Panc1 (cell line): ENCODE results near the gene RPS6KA3. TPM values are rescaled to one million over a fixed set of nuclear protein-coding genes. Genes with fewer than 3 reads are reported as not detected.

ENCODE experiments used
- ATAC-seq: fragments of 200-7000 bp; cut with Tn5 transposase; 2 replicates; pipeline ENCODE4 v1.9.1; 2020; ENCODE audit warnings: mild to moderate bottlenecking, moderate library complexity
- BruUV-seq: library from RNA; stranded (reverse); fragments of 400-500 nt; replicated peaks from 2 replicates; lab custom pipeline; 2021; lab: Mats Ljungman, UMichigan
- CTCF ChIA-PET: fragments of 300-600 bp; sonication (Branson Sonifier 250); formaldehyde crosslinking; loops from one replicate; lab custom pipeline; 2022; ENCODE audit warnings: antibody characterized with exemption; lab: Charles Lee
- POLR2A ChIA-PET: fragments of 300-600 bp; sonication (Branson Sonifier 250); formaldehyde crosslinking; loops from one replicate; lab custom pipeline; 2022; ENCODE audit warnings: antibody characterized with exemption; lab: Charles Lee
- DNase-seq: peaks from one replicate; pipeline ENCODE4 v3.0.0-alpha.2; 2010; ENCODE audit warnings: low read depth, low spot score
- H3K27ac ChIP-seq: 2 replicates; pipeline ENCODE4 v1.5.1; 2011; ENCODE audit warnings: mild to moderate bottlenecking, low read length, inconsistent platforms
- H3K27me3 ChIP-seq: fragments of 200-500 bp; sonication (Bioruptor generic); 2 replicates; pipeline ENCODE4 v1.6.0; 2014; ENCODE audit warnings: low read length, inconsistent platforms; ENCODE audit not compliant: control insufficient read depth, insufficient read depth
- H3K36me3 ChIP-seq: fragments of 200-500 bp; sonication (Bioruptor generic); 2 replicates; pipeline ENCODE4 v1.5.1; 2014; ENCODE audit warnings: inconsistent platforms, mild to moderate bottlenecking, low read length, moderate library complexity; ENCODE audit not compliant: control insufficient read depth, insufficient read depth
- H3K4me1 ChIP-seq: 2 replicates; pipeline ENCODE4 v1.5.1; 2011; ENCODE audit warnings: inconsistent platforms, mild to moderate bottlenecking, low read length, moderate library complexity; ENCODE audit not compliant: control insufficient read depth, insufficient read depth
- H3K4me3 ChIP-seq, 2 experiments: 2 replicates each; pipeline ENCODE4 v1.5.1; 2011 to 2012; ENCODE audit warnings: low read depth in 2 of 2, low read length in 2 of 2, mild to moderate bottlenecking in 2 of 2, inconsistent platforms in 1 of 2, moderate library complexity in 1 of 2
- H3K9me3 ChIP-seq: fragments of 200-500 bp; sonication (Bioruptor generic); 2 replicates; pipeline ENCODE4 v1.5.1; 2014; ENCODE audit warnings: low read depth, mild to moderate bottlenecking, inconsistent platforms, low read length, moderate library complexity; ENCODE audit not compliant: control insufficient read depth, insufficient read depth
- CTCF ChIP-seq: fragments of 450-650 bp; IDR thresholded peaks from 2 replicates; pipeline ENCODE4 v1.5.1; 2017; ENCODE audit warnings: mild to moderate bottlenecking
- POLR2AphosphoS5 ChIP-seq: IDR thresholded peaks from 2 replicates; pipeline ENCODE4 v1.6.1; 2012; ENCODE audit warnings: mild to moderate bottlenecking, low read depth, low read length, moderate library complexity
- SIN3A ChIP-seq: IDR thresholded peaks from 2 replicates; pipeline ENCODE4 v1.6.1; 2012; ENCODE audit warnings: low read depth, mild to moderate bottlenecking, low read length, moderate library complexity, borderline replicate concordance; ENCODE audit not compliant: insufficient read depth
- TCF7L2 ChIP-seq: IDR thresholded peaks from 2 replicates; pipeline ENCODE4 v1.6.1; 2011; ENCODE audit warnings: mild to moderate bottlenecking, low read depth, low read length, inconsistent platforms
- in situ Hi-C: cut with HindIII; loops from 2 replicates; pipeline ENCODE4 v1.10.0; 2016; ENCODE audit warnings: low sequenced_read_pairs, low pct_unique_long_range_greater_than_20kb
- intact Hi-C: fragments of 100-400 bp; cut with micrococcal nuclease; formaldehyde crosslinking; loops from one replicate; pipeline ENCODE4 v1.10.0; 2022; ENCODE audit not compliant: unreplicated experiment
- total RNA-seq: library from RNA; stranded (reverse); gene quantifications from one replicate; pipeline ENCODE4 v1.2.1, GENCODE V29; 2021; ENCODE audit not compliant: unreplicated experiment
- TF ChIP-seq, protein P1 (sequence below), 2 experiments: IDR thresholded peaks; 2 replicates each; pipeline ENCODE4 v1.6.1; 2011 to 2012; ENCODE audit warnings: low read depth in 2 of 2, control low read depth in 1 of 2, low read length in 1 of 2, mild to moderate bottlenecking in 1 of 2, moderate library complexity in 1 of 2; ENCODE audit not compliant: insufficient read depth in 1 of 2

The RPS6KA3 gene
- total RNA-seq, 1 experiment from 2014 or later, result 40.5 TPM

- in situ Hi-C loops (no loop called here), intact Hi-C loops (no loop called here)
- CTCF ChIA-PET, result no interaction called here
- Histone ChIP-seq H3K36me3 (no peaks in the 10 kb centered on the region), H3K9me3 (no peaks in the 10 kb centered on the region), H3K4me3 (no peak overlapping the region), H3K4me1 (peaks cover 4% of the 10 kb centered on the region; the same call in 1 of the 2 replicates), H3K27ac (no peak overlapping the region), H3K27me3 (no peaks in the 10 kb centered on the region)
- DNase-seq (no peak), ATAC-seq (no peak)
- POLR2A ChIA-PET, result no interaction called here
- no peak for TF ChIP-seq CTCF
- TF ChIP-seq POLR2AphosphoS5, result no peak
- no TSS peak for BruUV-seq
Observed at GRCh38 chrX:20143561-20143960, 123.1 kb downstream of the RPS6KA3 start.

DNA sequence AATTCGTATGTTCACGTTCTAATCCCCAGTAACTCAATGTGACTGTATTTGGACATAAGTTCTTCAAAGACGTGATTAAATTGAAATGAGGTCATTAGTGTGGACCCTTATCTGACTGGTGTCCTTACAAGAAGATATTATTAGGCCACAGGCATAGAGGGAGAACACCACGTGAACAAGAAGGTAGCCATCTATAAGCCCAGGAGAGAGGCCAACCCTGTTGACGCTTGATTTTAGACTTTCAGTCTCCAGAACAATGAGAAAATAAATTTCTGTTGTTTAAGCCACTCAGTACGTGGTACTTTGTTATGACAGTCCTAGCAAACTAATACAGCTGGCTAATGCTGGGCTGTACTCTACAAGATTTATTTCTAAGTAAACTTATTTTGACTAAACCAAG lies 123.6 kb downstream of the RPS6KA3 start:
- Histone ChIP-seq H3K4me3 (no peak overlapping the region), H3K9me3 (no peaks in the 10 kb centered on the region), H3K4me1 (peaks cover 4% of the 10 kb centered on the region; the same call in 1 of the 2 replicates), H3K27ac (no peak overlapping the region), H3K36me3 (no peaks in the 10 kb centered on the region; the same call in 1 of the 2 replicates), H3K27me3 (no peaks in the 10 kb centered on the region)
- DNase-seq, result no peak
- ATAC-seq, result no peak
- BruUV-seq, result no TSS peak
- intact Hi-C loops, result no loop called here
- POLR2A ChIA-PET, result no interaction called here
- CTCF ChIA-PET, result no interaction called here
- in situ Hi-C loops, result no loop called here
- TF ChIP-seq SIN3A (no peak), TCF7L2 (no peak), CTCF (no peak), POLR2AphosphoS5 (no peak)
- TF ChIP-seq, protein P1, sequence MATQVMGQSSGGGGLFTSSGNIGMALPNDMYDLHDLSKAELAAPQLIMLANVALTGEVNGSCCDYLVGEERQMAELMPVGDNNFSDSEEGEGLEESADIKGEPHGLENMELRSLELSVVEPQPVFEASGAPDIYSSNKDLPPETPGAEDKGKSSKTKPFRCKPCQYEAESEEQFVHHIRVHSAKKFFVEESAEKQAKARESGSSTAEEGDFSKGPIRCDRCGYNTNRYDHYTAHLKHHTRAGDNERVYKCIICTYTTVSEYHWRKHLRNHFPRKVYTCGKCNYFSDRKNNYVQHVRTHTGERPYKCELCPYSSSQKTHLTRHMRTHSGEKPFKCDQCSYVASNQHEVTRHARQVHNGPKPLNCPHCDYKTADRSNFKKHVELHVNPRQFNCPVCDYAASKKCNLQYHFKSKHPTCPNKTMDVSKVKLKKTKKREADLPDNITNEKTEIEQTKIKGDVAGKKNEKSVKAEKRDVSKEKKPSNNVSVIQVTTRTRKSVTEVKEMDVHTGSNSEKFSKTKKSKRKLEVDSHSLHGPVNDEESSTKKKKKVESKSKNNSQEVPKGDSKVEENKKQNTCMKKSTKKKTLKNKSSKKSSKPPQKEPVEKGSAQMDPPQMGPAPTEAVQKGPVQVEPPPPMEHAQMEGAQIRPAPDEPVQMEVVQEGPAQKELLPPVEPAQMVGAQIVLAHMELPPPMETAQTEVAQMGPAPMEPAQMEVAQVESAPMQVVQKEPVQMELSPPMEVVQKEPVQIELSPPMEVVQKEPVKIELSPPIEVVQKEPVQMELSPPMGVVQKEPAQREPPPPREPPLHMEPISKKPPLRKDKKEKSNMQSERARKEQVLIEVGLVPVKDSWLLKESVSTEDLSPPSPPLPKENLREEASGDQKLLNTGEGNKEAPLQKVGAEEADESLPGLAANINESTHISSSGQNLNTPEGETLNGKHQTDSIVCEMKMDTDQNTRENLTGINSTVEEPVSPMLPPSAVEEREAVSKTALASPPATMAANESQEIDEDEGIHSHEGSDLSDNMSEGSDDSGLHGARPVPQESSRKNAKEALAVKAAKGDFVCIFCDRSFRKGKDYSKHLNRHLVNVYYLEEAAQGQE (IDR thresholded peaks at IDR 0.05; ENCODE audit: insufficient read depth in 1 of 2, low read depth in 2 of 2, low read length in 1 of 2), result no peak
